Neural cell (in vitro differentiated cells): ENCODE data around the gene LMBRD2. TPM values are rescaled to one million over a fixed set of nuclear protein-coding genes. Genes with fewer than 3 reads are reported as not detected.

ENCODE experiments used
- H2AFZ ChIP-seq: fragments of 200-600, 300-800 bp; sonication (generic), shearing (Covaris generic); 2 replicates; pipeline ENCODE4 v1.6.0; 2014; ENCODE audit warnings: low read depth, mild to moderate bottlenecking, antibody characterized with exemption, low read length, moderate library complexity
- H3F3A ChIP-seq: fragments of 200-600 bp; shearing (Covaris generic); 2 replicates; pipeline ENCODE4 v1.6.1; 2016; ENCODE audit warnings: mild to moderate bottlenecking, moderate library complexity, mixed read lengths, antibody characterized with exemption, low read length; ENCODE audit not compliant: insufficient read depth, poor library complexity, severe bottlenecking
- H3K27ac ChIP-seq: fragments of 200-600, 300-800 bp; sonication (generic), shearing (Covaris generic); 2 replicates; pipeline ENCODE4 v1.5.1; 2014; ENCODE audit warnings: mild to moderate bottlenecking, low read length, moderate library complexity
- H3K27me3 ChIP-seq: fragments of 300-800, 200-600 bp; sonication (generic), shearing (Covaris generic); 2 replicates; pipeline ENCODE4 v1.6.0; 2014; ENCODE audit warnings: mild to moderate bottlenecking, low read depth, low read length, moderate library complexity; ENCODE audit not compliant: insufficient read depth
- H3K36me3 ChIP-seq: fragments of 300-800, 200-600 bp; sonication (generic), shearing (Covaris generic); 2 replicates; pipeline ENCODE4 v1.5.1; 2014; ENCODE audit warnings: mild to moderate bottlenecking, antibody characterized with exemption, low read length, moderate library complexity; ENCODE audit not compliant: insufficient read depth
- H3K4me2 ChIP-seq: fragments of 300-800, 200-600 bp; sonication (generic), shearing (Covaris generic); 2 replicates; pipeline ENCODE4 v1.6.0; 2014; ENCODE audit warnings: mild to moderate bottlenecking, low read length
- H3K4me3 ChIP-seq: fragments of 300-800, 200-600 bp; sonication (generic), shearing (Covaris generic); 2 replicates; pipeline ENCODE4 v1.5.1; 2014; ENCODE audit warnings: mild to moderate bottlenecking, low read length, moderate library complexity
- H3K79me2 ChIP-seq: fragments of 200-600 bp; shearing (Covaris generic); replicated peaks from 2 replicates; pipeline ENCODE4 v1.6.0; 2014; ENCODE audit warnings: mild to moderate bottlenecking, low read length, moderate library complexity; ENCODE audit not compliant: insufficient read depth
- H3K9ac ChIP-seq: fragments of 300-800, 200-600 bp; sonication (generic), shearing (Covaris generic); 2 replicates; pipeline ENCODE4 v1.6.1; 2016; ENCODE audit warnings: mild to moderate bottlenecking, low read length, mixed read lengths
- H3K9me2 ChIP-seq: fragments of 200-600 bp; shearing (Covaris generic); 2 replicates; pipeline ENCODE4 v1.6.1; 2016; ENCODE audit warnings: mild to moderate bottlenecking, low read length, mixed read lengths; ENCODE audit not compliant: insufficient read depth
- H3K9me3 ChIP-seq: fragments of 200-600, 300-800 bp; sonication (generic), shearing (Covaris generic); 2 replicates; pipeline ENCODE4 v1.6.1; 2016; ENCODE audit warnings: mild to moderate bottlenecking, mixed run types, low read length, moderate library complexity, mixed read lengths
- H4K20me1 ChIP-seq: fragments of 200-600 bp; shearing (Covaris generic); 2 replicates; pipeline ENCODE4 v1.6.1; 2016; ENCODE audit warnings: mild to moderate bottlenecking, mixed run types; ENCODE audit not compliant: insufficient read depth
- CTCF ChIP-seq: fragments of 450-650 bp; IDR thresholded peaks from 2 replicates; pipeline ENCODE4 v1.5.1; 2014; ENCODE audit warnings: antibody characterized with exemption, mild to moderate bottlenecking, moderate library complexity; ENCODE audit not compliant: poor library complexity, severe bottlenecking
- EP300 ChIP-seq: fragments of 450-650 bp; conservative IDR thresholded peaks from 2 replicates; pipeline ENCODE4 v1.6.1; 2014; ENCODE audit warnings: antibody characterized with exemption, mild to moderate bottlenecking, moderate library complexity; ENCODE audit not compliant: poor library complexity, severe bottlenecking
- EZH2 ChIP-seq: fragments of 200-600, 300-800 bp; shearing (Covaris generic), sonication (generic); IDR thresholded peaks from 2 replicates; pipeline ENCODE4 v1.6.1; 2014; ENCODE audit warnings: antibody characterized with exemption, low read length, borderline replicate concordance, mild to moderate bottlenecking; ENCODE audit not compliant: insufficient read depth, poor library complexity, severe bottlenecking
- MXI1 ChIP-seq: fragments of 450-650 bp; conservative IDR thresholded peaks from 2 replicates; pipeline ENCODE4 v1.6.1; 2014; ENCODE audit warnings: antibody characterized with exemption, mild to moderate bottlenecking; ENCODE audit not compliant: poor library complexity, severe bottlenecking
- POLR2AphosphoS5 ChIP-seq: IDR thresholded peaks from 2 replicates; pipeline ENCODE4 v1.6.1; 2012
- RAD21 ChIP-seq: fragments of 450-650 bp; conservative IDR thresholded peaks from 2 replicates; pipeline ENCODE4 v1.6.1; 2014; ENCODE audit warnings: antibody characterized with exemption, mild to moderate bottlenecking, moderate library complexity
- SMC3 ChIP-seq: fragments of 450-650 bp; conservative IDR thresholded peaks from 2 replicates; pipeline ENCODE4 v1.6.1; 2014; ENCODE audit warnings: antibody characterized with exemption, mild to moderate bottlenecking, moderate library complexity; ENCODE audit not compliant: poor library complexity
- TAF1 ChIP-seq: IDR thresholded peaks from 2 replicates; pipeline ENCODE4 v1.6.1; 2012; ENCODE audit warnings: low read depth
- polyA plus RNA-seq: library from polyadenylated mRNA; depleted of rRNA; stranded (reverse); fragments of >200 nt; gene quantifications from 2 replicates; pipeline ENCODE4 v1.2.3, GENCODE V29; 2014
- TF ChIP-seq, protein P1 (sequence below): IDR thresholded peaks from 2 replicates; pipeline ENCODE4 v1.6.1; 2012; ENCODE audit warnings: borderline replicate concordance

LMBRD2 gene
- polyA plus RNA-seq, 1 donor from 2014 or later = 25.7 TPM

DNA sequence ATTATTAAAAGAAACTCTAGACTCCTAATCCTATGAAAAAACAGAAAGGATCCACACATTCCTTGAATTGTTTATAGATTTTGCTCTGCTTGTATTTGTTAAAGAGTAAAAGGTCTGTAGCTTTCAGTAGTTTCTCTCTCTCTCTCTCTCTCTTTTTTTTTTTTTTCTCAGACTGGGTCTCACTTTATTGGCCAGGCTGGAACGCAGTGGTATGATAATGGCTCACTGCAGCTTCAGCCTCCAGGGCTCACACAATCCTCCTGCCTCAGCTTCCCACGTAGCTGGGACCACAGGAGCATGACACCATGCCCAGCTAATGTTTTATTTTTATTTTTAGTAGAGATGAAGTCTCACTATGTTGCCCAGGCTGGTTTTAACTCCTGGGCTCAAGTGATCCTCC, 94.3 kb downstream of the LMBRD2 start:
- no peak overlapping the region for H3K4me2 ChIP-seq
- H3K9me2 ChIP-seq = no peaks in the 10 kb centered on the region
- no peak overlapping the region for H3K4me3 ChIP-seq
- no peak overlapping the region for H3K27ac ChIP-seq
- no peaks in the 10 kb centered on the region for H3K36me3 ChIP-seq
- H3K79me2 ChIP-seq = no peaks in the 10 kb centered on the region
- H3F3A ChIP-seq = no peaks in the 10 kb centered on the region
- H4K20me1 ChIP-seq = no peaks in the 10 kb centered on the region
- no peaks in the 10 kb centered on the region for H3K9me3 ChIP-seq
- H3K27me3 ChIP-seq = no peaks in the 10 kb centered on the region
- no peak overlapping the region for H2AFZ ChIP-seq
- H3K9ac ChIP-seq = no peak overlapping the region
- TF ChIP-seq MXI1 = no peak
- TF ChIP-seq, protein P1, sequence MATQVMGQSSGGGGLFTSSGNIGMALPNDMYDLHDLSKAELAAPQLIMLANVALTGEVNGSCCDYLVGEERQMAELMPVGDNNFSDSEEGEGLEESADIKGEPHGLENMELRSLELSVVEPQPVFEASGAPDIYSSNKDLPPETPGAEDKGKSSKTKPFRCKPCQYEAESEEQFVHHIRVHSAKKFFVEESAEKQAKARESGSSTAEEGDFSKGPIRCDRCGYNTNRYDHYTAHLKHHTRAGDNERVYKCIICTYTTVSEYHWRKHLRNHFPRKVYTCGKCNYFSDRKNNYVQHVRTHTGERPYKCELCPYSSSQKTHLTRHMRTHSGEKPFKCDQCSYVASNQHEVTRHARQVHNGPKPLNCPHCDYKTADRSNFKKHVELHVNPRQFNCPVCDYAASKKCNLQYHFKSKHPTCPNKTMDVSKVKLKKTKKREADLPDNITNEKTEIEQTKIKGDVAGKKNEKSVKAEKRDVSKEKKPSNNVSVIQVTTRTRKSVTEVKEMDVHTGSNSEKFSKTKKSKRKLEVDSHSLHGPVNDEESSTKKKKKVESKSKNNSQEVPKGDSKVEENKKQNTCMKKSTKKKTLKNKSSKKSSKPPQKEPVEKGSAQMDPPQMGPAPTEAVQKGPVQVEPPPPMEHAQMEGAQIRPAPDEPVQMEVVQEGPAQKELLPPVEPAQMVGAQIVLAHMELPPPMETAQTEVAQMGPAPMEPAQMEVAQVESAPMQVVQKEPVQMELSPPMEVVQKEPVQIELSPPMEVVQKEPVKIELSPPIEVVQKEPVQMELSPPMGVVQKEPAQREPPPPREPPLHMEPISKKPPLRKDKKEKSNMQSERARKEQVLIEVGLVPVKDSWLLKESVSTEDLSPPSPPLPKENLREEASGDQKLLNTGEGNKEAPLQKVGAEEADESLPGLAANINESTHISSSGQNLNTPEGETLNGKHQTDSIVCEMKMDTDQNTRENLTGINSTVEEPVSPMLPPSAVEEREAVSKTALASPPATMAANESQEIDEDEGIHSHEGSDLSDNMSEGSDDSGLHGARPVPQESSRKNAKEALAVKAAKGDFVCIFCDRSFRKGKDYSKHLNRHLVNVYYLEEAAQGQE = no peak
- no peak for TF ChIP-seq CTCF
- no peak for TF ChIP-seq EZH2
- no peak for TF ChIP-seq POLR2AphosphoS5
- TF ChIP-seq TAF1 = no peak
- TF ChIP-seq SMC3 = no peak
- no peak for TF ChIP-seq RAD21
- no peak for TF ChIP-seq EP300

GRCh38 chr5:36056422-36056821, 95.3 kb downstream of the LMBRD2 start:
- H3K79me2 ChIP-seq = no peaks in the 10 kb centered on the region
- TF ChIP-seq RAD21 (no peak), SMC3 (no peak), MXI1 (no peak), POLR2AphosphoS5 (no peak), EZH2 (no peak), EP300 (no peak), TAF1 (no peak), CTCF (no peak)
- TF ChIP-seq, protein P1 = no peak
- no peaks in the 10 kb centered on the region for H4K20me1 ChIP-seq
- H3K36me3 ChIP-seq = no peaks in the 10 kb centered on the region
- H2AFZ ChIP-seq = no peak overlapping the region
- no peak overlapping the region for H3K4me2 ChIP-seq
- H3K4me3 ChIP-seq = no peak overlapping the region
- H3K27me3 ChIP-seq = no peaks in the 10 kb centered on the region
- no peaks in the 10 kb centered on the region for H3K9me3 ChIP-seq
- no peak overlapping the region for H3K9ac ChIP-seq
- no peak overlapping the region for H3K27ac ChIP-seq
- H3F3A ChIP-seq = no peaks in the 10 kb centered on the region
- no peaks in the 10 kb centered on the region for H3K9me2 ChIP-seq
